HG03139 (cell line): ENCODE results near the gene ATP5F1E.
"Not testable (repeated sequence)": the region's sequence is repeated elsewhere in the genome, so short reads cannot be mapped to it uniquely, and the experiment has no call there.

Source experiments
- ATAC-seq: cut with Tn5 transposase; IDR thresholded peaks from one replicate; pipeline ENCODE4 v1.9.1; 2021; ENCODE audit not compliant: unreplicated experiment

Gene ATP5F1E

GRCh38 chr20:59043698-59044097 lies 11.6 kb upstream of the ATP5F1E start:
- no peak for ATAC-seq

GRCh38 chr20:59042796-59043631 lies 10.9 kb upstream of the ATP5F1E start:
- peak; percentile 88 for ATAC-seq

- ATAC-seq, result peak; percentile 35
Measured at GRCh38 chr20:59042151-59042795, 10.1 kb upstream of the ATP5F1E start, which contains the start of gene PRELID3B. Gene PRELID3B, minus strand, starts transcription at chr20:59042786. Its CDS starts 56 bp downstream, at chr20:59042730.

- not testable (repeated sequence) for ATAC-seq
Measured at GRCh38 chr20:59041487-59041886, 9.4 kb upstream of the ATP5F1E start.

- no peak for ATAC-seq
Measured at GRCh38 chr20:59040667-59041066, 8.5 kb upstream of the ATP5F1E start.

GRCh38 chr20:59039233-59039632 lies 7.1 kb upstream of the ATP5F1E start:
- no peak for ATAC-seq

GRCh38 chr20:59037386-59037785 lies 5.3 kb upstream of the ATP5F1E start:
- ATAC-seq, result no peak

- no peak for ATAC-seq
Measured at GRCh38 chr20:59035381-59035780, 3.2 kb upstream of the ATP5F1E start.

- ATAC-seq, result no peak
Measured at GRCh38 chr20:59033616-59034165, 1.6 kb upstream of the ATP5F1E start.

GRCh38 chr20:59033093-59033492 lies 958 bp upstream of the ATP5F1E start:
- no peak for ATAC-seq

GRCh38 chr20:59032713-59033059 lies 551 bp upstream of the ATP5F1E start:
- no peak for ATAC-seq

GRCh38 chr20:59031564-59032022 lies 542 bp downstream of the ATP5F1E start:
- no peak for ATAC-seq

GRCh38 chr20:59030911-59031563 lies 1.1 kb downstream of the ATP5F1E start:
- ATAC-seq, result no peak

- ATAC-seq, result no peak
Measured at GRCh38 chr20:59028812-59029211, 3.3 kb downstream of the ATP5F1E start.

- no peak for ATAC-seq
Measured at GRCh38 chr20:59027741-59028320, 4.3 kb downstream of the ATP5F1E start.

GRCh38 chr20:59026904-59027740 lies 5.0 kb downstream of the ATP5F1E start:
- no peak for ATAC-seq

GRCh38 chr20:59025511-59025910 lies 6.6 kb downstream of the ATP5F1E start:
- no peak for ATAC-seq

- ATAC-seq, result no peak
Measured at GRCh38 chr20:59025086-59025485, 7.0 kb downstream of the ATP5F1E start.

- ATAC-seq, result no peak
Measured at GRCh38 chr20:59024111-59024530, 8.0 kb downstream of the ATP5F1E start.

- ATAC-seq, result no peak
Measured at GRCh38 chr20:59023616-59024015, 8.5 kb downstream of the ATP5F1E start.
